Hindlimb muscle (tissue), 1 donor: ENCODE data around the gene GRIN3A. TPM values are rescaled to one million over a fixed set of nuclear protein-coding genes. Genes with fewer than 3 reads are reported as not detected.

Experiments
- polyA plus RNA-seq: library from polyadenylated mRNA; unstranded; fragments of 120-200 nt; gene quantifications from one replicate; pipeline ENCODE4 v1.2.1, GENCODE V29; 2013; ENCODE audit not compliant: insufficient read length

GRIN3A gene
- polyA plus RNA-seq, 1 donor, result 0.98 TPM

Other genes starting within 250 kb of the GRIN3A start
- 36.3 TPM for gene RNF20, start 204.8 kb downstream of the GRIN3A start, polyA plus RNA-seq
- gene PPP3R2, start 143.7 kb downstream of the GRIN3A start, polyA plus RNA-seq, result not detected